Ascending aorta (tissue), 2 donors: ENCODE measurements around the gene OSTM1. TPM values are rescaled to one million over a fixed set of nuclear protein-coding genes. Genes with fewer than 3 reads are reported as not detected.

Experiments used
- DNase-seq, 2 donors: peaks; one replicate each; pipeline ENCODE4 v3.0.0-alpha.2; 2019; ENCODE audit warnings: low spot score in 2 of 2
- H3K27ac ChIP-seq, 2 donors: fragments of 200-600 bp; sonication (generic); one replicate each; pipeline ENCODE4 v1.5.1; 2016 to 2017; ENCODE audit warnings: mild to moderate bottlenecking in 1 of 2
- H3K27me3 ChIP-seq: fragments of 200-600 bp; sonication (generic); one replicate; pipeline ENCODE4 v1.5.1; 2017
- H3K36me3 ChIP-seq, 2 donors: fragments of 200-600 bp; sonication (generic); one replicate each; pipeline ENCODE4 v1.5.1; 2016
- H3K4me1 ChIP-seq, 2 donors: fragments of 200-600 bp; sonication (generic); one replicate each; pipeline ENCODE4 v1.5.1; 2016 to 2017; ENCODE audit warnings: mild to moderate bottlenecking in 1 of 2
- H3K4me3 ChIP-seq, 2 donors: fragments of 200-600 bp; sonication (generic); one replicate each; pipeline ENCODE4 v1.5.1; 2016 to 2017; ENCODE audit warnings: mild to moderate bottlenecking in 1 of 2
- H3K9me3 ChIP-seq, 2 donors: fragments of 200-600 bp; sonication (generic); one replicate each; pipeline ENCODE4 v1.5.1; 2016
- intact Hi-C: fragments of 100-400 bp; cut with DNase I; formaldehyde crosslinking; loops from one replicate; pipeline ENCODE4 v1.15.1; 2023
- total RNA-seq: library from RNA; depleted of rRNA; stranded (reverse); fragments of >200 nt; gene quantifications from one replicate; pipeline ENCODE4 v1.1.0, GENCODE V29; 2016
- TF ChIP-seq, protein P1 (sequence below), 3 experiments: fragments of 200-600 bp in 2 of 3; fragments of 450-650 bp in 1 of 3; sonication (generic) in 2 of 3; IDR thresholded peaks; one replicate each; pipeline ENCODE4 v1.5.1; 2016 to 2019; ENCODE audit warnings: antibody characterized with exemption in 3 of 3, mild to moderate bottlenecking in 1 of 3, moderate library complexity in 1 of 3

Gene OSTM1
- total RNA-seq, 1 donor from 2014 or later, result 78.7 TPM

DNA sequence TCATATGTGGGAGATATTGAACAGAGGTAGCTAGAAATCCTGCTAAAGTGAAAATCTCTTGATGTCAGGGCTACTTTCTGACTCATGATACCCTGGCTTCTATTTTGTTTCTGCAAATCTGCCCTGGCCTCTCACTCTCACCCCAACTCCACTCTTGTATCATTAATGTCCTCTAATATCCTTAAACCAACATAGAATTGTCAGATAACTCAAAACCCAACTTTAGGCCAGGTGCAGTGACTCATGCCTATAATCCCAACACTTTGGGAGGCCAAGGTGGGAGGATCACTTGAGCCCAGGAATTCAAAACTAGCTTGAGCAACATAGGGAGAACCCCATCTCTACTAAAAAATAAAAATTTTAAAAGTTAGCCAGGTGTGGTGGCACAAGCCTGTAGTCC, 33.8 kb upstream of the OSTM1 start:
- intact Hi-C loops, result no loop called here
- no peaks in the 10 kb centered on the region for H3K4me1 ChIP-seq

DNA sequence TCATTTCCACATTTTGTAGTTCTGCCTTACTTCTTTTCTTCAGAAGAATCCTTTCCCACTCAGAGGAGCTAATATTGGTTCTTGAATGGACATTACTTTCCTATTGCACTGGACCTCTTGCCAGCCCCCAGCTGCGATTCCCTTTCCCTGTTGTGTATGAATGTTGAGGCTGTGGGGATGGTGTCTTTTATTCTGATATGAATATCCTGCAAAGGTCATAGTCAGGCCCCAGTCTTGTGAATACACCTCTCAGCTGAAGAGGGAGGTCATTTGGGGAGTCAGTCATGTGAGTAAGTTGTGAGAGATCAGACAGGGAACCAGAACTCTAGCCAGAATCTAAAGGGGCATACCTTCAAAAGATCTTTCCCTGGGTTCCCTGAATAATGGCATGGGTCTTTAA, 32.6 kb upstream of the OSTM1 start:
- no peaks in the 10 kb centered on the region for H3K27me3 ChIP-seq
- intact Hi-C loops, result no loop called here
- no peak for DNase-seq
- TF ChIP-seq, protein P1, sequence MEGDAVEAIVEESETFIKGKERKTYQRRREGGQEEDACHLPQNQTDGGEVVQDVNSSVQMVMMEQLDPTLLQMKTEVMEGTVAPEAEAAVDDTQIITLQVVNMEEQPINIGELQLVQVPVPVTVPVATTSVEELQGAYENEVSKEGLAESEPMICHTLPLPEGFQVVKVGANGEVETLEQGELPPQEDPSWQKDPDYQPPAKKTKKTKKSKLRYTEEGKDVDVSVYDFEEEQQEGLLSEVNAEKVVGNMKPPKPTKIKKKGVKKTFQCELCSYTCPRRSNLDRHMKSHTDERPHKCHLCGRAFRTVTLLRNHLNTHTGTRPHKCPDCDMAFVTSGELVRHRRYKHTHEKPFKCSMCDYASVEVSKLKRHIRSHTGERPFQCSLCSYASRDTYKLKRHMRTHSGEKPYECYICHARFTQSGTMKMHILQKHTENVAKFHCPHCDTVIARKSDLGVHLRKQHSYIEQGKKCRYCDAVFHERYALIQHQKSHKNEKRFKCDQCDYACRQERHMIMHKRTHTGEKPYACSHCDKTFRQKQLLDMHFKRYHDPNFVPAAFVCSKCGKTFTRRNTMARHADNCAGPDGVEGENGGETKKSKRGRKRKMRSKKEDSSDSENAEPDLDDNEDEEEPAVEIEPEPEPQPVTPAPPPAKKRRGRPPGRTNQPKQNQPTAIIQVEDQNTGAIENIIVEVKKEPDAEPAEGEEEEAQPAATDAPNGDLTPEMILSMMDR (IDR thresholded peaks at IDR 0.05), result no peak
- H3K4me1 ChIP-seq, result no peaks in the 10 kb centered on the region
- H3K27ac ChIP-seq, result no peak overlapping the region
- H3K4me3 ChIP-seq, result no peak overlapping the region
- no peaks in the 10 kb centered on the region for H3K36me3 ChIP-seq
- H3K9me3 ChIP-seq, result no peaks in the 10 kb centered on the region

More for the DNA sequence above, 33.8 kb upstream of the OSTM1 start:
- H3K4me3 ChIP-seq, result no peak overlapping the region
- no peak overlapping the region for H3K27ac ChIP-seq
- no peak for DNase-seq
- H3K27me3 ChIP-seq, result no peaks in the 10 kb centered on the region
- TF ChIP-seq, protein P1 (IDR thresholded peaks at IDR 0.05), result no peak
- H3K36me3 ChIP-seq, result no peaks in the 10 kb centered on the region
- H3K9me3 ChIP-seq, result no peaks in the 10 kb centered on the region

DNA sequence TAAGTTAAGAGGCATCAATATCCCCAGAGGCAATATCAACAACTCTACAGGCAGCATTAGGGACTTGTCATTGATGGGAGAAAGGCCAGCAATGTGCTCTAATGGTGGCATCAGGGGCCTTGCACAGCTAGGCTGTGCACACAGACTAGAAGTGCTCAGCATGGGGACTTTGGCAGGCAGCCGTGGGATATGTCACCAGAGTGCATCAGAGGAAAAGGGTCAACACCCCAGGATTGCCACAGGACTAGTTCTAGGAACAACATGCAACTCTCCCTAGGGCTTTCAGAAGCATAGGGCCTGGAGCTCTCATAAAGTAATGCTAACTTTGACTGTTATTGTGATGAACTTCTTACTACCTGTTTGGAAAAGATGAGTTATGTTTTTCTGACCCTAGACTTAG, 32.2 kb upstream of the OSTM1 start:
- H3K9me3 ChIP-seq, result no peaks in the 10 kb centered on the region
- H3K36me3 ChIP-seq, result no peaks in the 10 kb centered on the region
- no peaks in the 10 kb centered on the region for H3K4me1 ChIP-seq
- TF ChIP-seq, protein P1 (IDR thresholded peaks at IDR 0.05), result no peak
- intact Hi-C loops, result no loop called here
- no peaks in the 10 kb centered on the region for H3K27me3 ChIP-seq
- no peak for DNase-seq
- no peak overlapping the region for H3K27ac ChIP-seq
- no peak overlapping the region for H3K4me3 ChIP-seq

DNA sequence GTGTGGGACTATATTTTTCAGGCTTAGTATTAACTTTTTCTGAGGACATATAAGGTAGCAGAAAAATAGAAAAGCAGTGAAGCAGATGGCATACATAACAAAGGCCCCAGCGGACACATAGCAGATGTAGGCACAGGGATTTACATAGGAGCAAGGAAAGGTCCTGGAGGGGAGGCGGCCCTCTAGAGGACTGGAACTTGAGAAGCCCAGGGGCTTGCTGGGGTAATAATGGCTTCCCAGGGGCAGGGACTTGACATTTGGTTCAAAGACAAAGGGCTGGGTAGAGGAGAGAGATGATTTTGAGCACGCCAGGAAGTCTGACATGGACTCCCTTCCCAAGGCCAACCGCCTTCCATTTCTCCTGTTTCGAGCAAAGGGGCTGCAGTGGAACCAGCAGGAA, 31.7 kb upstream of the OSTM1 start:
- Histone ChIP-seq H3K27me3 (no peaks in the 10 kb centered on the region), H3K9me3 (no peaks in the 10 kb centered on the region), H3K4me3 (no peak overlapping the region), H3K36me3 (no peaks in the 10 kb centered on the region), H3K27ac (no peak overlapping the region), H3K4me1 (no peaks in the 10 kb centered on the region)
- TF ChIP-seq, protein P1 (IDR thresholded peaks at IDR 0.05), result no peak
- DNase-seq, result no peak
- intact Hi-C loops, result no loop called here

DNA sequence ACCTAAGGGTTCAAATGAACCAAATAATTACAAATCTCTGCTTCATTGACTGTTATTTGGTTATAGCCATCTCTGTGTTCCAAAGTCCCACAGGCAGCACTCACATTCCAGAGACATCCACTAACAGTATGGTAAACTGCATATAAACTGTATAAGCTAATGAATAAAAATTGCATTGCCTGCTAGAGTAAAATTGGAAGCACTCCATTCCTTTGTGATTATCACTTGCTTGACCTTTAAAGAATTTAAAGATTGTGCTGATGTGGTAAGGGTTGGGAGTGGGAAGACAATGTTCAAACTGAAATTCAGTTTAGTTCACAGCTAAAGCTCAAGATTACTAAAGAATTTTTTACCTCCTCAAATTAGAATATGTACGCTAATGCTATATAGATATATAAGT, 31.0 kb upstream of the OSTM1 start:
- intact Hi-C loops, result no loop called here

More for the DNA sequence above, 31.0 kb upstream of the OSTM1 start:
- no peaks in the 10 kb centered on the region for H3K27me3 ChIP-seq
- DNase-seq, result no peak
- H3K4me3 ChIP-seq, result no peak overlapping the region
- no peaks in the 10 kb centered on the region for H3K9me3 ChIP-seq
- no peaks in the 10 kb centered on the region for H3K36me3 ChIP-seq
- TF ChIP-seq, protein P1 (IDR thresholded peaks at IDR 0.05), result no peak
- no peaks in the 10 kb centered on the region for H3K4me1 ChIP-seq
- no peak overlapping the region for H3K27ac ChIP-seq
